OCI-LY7 (cell line): ENCODE data around the gene KIAA1549.

Experiments used
- CTCF ChIP-seq: fragments of 200-600 bp; sonication (generic); conservative IDR thresholded peaks from 2 replicates; pipeline ENCODE4 v1.5.1; 2014; ENCODE audit warnings: mild to moderate bottlenecking, antibody characterized with exemption, low read length, moderate library complexity, mixed read lengths
- EZH2phosphoT487 ChIP-seq: fragments of 200-600 bp; sonication (generic); IDR thresholded peaks from 2 replicates; pipeline ENCODE4 v1.6.1; 2018; ENCODE audit warnings: low read depth, borderline replicate concordance, mild to moderate bottlenecking, mixed run types, antibody characterized with exemption, low read length, moderate library complexity, mixed read lengths

GRCh38 chr7:138987686-138988085, 6.5 kb upstream of the KIAA1549 start:
- TF ChIP-seq CTCF (no peak), EZH2phosphoT487 (no peak)
